Prostate gland (tissue), 2 donors: ENCODE results near the gene XPO6.

Experiments
- POLR2A ChIP-seq: fragments of 450-650 bp; IDR thresholded peaks from one replicate; pipeline ENCODE4 v1.6.1; 2016; ENCODE audit warnings: antibody characterized with exemption, mild to moderate bottlenecking
- POLR2AphosphoS5 ChIP-seq: sonication (generic); formaldehyde crosslinking; IDR thresholded peaks from one replicate; pipeline ENCODE4 v1.6.1; 2017; ENCODE audit warnings: antibody characterized with exemption
- TF ChIP-seq, protein P1 (sequence below), 4 experiments: fragments of 200-600 bp in 2 of 4; fragments of 450-650 bp in 2 of 4; sonication (generic) in 2 of 4; IDR thresholded peaks; 1 replicate in 3 of 4; 2 replicates in 1 of 4; pipeline ENCODE4 v1.5.1; 2016 to 2019; ENCODE audit warnings: antibody characterized with exemption in 4 of 4, mild to moderate bottlenecking in 2 of 4, moderate library complexity in 2 of 4

DNA sequence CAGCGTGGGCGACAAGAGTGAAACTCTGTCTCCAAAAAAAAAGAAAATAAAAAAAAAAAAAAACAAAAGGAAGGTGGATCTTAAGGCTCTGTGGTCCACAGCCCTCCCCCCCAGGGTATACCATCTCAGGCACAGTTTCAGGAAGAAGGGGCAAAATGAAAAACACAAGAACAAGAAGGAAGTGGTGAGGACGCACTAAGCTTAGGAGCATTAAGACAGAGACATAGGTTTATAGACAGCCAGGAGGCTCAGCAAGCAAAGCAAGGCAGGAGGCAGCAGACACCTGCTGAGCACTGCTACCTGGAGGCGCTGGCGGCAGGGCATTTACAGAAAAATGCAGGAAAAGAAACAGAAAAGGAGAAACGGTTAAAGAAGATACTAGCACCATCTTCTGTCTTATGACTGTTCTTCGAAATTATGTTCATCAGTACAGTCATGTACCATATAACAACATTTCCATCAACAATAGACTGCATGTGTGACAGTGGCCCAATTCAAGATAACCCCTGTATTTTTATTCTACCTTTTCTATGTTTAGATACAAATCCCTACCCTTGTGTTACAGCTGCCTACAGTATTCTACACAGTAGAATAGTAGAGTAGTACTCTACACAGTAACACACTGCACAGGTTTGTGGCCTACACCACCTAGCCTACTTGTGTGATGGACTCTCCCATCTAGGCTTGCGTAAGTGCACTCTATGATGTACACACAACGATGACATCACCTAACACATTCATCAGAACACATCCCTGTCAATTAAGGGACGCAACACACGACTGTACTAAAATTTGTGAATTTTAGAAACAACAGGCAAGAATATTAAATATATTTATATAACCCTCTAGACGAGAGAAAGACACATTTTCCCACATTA, 62.5 kb downstream of the XPO6 start:
- TF ChIP-seq, protein P1, sequence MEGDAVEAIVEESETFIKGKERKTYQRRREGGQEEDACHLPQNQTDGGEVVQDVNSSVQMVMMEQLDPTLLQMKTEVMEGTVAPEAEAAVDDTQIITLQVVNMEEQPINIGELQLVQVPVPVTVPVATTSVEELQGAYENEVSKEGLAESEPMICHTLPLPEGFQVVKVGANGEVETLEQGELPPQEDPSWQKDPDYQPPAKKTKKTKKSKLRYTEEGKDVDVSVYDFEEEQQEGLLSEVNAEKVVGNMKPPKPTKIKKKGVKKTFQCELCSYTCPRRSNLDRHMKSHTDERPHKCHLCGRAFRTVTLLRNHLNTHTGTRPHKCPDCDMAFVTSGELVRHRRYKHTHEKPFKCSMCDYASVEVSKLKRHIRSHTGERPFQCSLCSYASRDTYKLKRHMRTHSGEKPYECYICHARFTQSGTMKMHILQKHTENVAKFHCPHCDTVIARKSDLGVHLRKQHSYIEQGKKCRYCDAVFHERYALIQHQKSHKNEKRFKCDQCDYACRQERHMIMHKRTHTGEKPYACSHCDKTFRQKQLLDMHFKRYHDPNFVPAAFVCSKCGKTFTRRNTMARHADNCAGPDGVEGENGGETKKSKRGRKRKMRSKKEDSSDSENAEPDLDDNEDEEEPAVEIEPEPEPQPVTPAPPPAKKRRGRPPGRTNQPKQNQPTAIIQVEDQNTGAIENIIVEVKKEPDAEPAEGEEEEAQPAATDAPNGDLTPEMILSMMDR (IDR thresholded peaks at IDR 0.05): no peak
- TF ChIP-seq POLR2AphosphoS5 (no peak), POLR2A (no peak)
